Ovary (tissue), 9 donors: ENCODE measurements around the gene ALG2. TPM values are rescaled to one million over a fixed set of nuclear protein-coding genes. Genes with fewer than 3 reads are reported as not detected.

Source experiments
- DNase-seq, 5 donors: peaks; one replicate each; pipeline ENCODE4 v3.0.0-alpha.2; 2019 to 2020
- H3K27ac ChIP-seq, 2 donors: fragments of 200-600 bp; one replicate each; pipeline versions ENCODE4 v1.5.1 to v1.8.0; 2019 to 2022
- H3K27me3 ChIP-seq: fragments of 200-600 bp; one replicate; pipeline ENCODE4 v1.8.0; 2022
- H3K36me3 ChIP-seq: fragments of 200-600 bp; sonication (generic); one replicate; pipeline ENCODE4 v1.5.1; 2019
- H3K4me1 ChIP-seq: one replicate; pipeline ENCODE4 v1.8.1; 2013; ENCODE audit warnings: mild to moderate bottlenecking, moderate library complexity; ENCODE audit not compliant: insufficient read depth
- H3K4me3 ChIP-seq: fragments of 200-600 bp; sonication (generic); one replicate; pipeline ENCODE4 v1.5.1; 2017
- H3K9me3 ChIP-seq, 2 donors: fragments of 200-600 bp in 1 of 2; sonication (generic) in 1 of 2; one replicate each; pipeline versions ENCODE4 v1.5.1 to v1.8.1; 2013 to 2019; ENCODE audit warnings: mild to moderate bottlenecking in 1 of 2, moderate library complexity in 1 of 2
- CTCF ChIP-seq, 3 donors: fragments of 450-650 bp in 2 of 3; fragments of 200-600 bp in 1 of 3; IDR thresholded peaks; one replicate each; pipeline versions ENCODE4 v1.5.1 to v1.8.0; 2016 to 2022; ENCODE audit warnings: antibody characterized with exemption in 3 of 3, mild to moderate bottlenecking in 1 of 3
- EP300 ChIP-seq: sonication (generic); formaldehyde crosslinking; IDR thresholded peaks from one replicate; pipeline ENCODE4 v1.6.1; 2017; ENCODE audit warnings: antibody characterized with exemption
- POLR2A ChIP-seq: fragments of 450-650 bp; IDR thresholded peaks from one replicate; pipeline ENCODE4 v1.6.1; 2017; ENCODE audit warnings: antibody characterized with exemption, mild to moderate bottlenecking, moderate library complexity
- WGBS, 3 donors: extraction: QIAGEN DNeasy Blood & Tissue Kit in 1 of 3; methylation state at CpG; one replicate each; pipeline versions ENCODE4 v1.1.5 to v1.1.7; 2013 to 2017; 5-methylcytosine and 5-hydroxymethylcytosine counted together
- intact Hi-C, 4 donors: fragments of 100-400 bp; cut with DNase I; formaldehyde crosslinking; loops; one replicate each; pipeline versions ENCODE4 v1.11.0 to v1.15.1; 2022 to 2023
- polyA plus RNA-seq, 2 donors: library from polyadenylated mRNA; stranded (reverse); fragments of 200-250 nt in 1 of 2; fragments of 350-450 nt in 1 of 2; fragmentation: Illumina TruSeq in 1 of 2; extraction: RNeasy Lipid Tissue Mini Kit (QIAGEN cat#74804) in 1 of 2; gene quantifications; one replicate each; pipeline ENCODE4 v1.2.3, GENCODE V29; 2013 to 2014
- total RNA-seq, 7 donors: library from RNA; depleted of rRNA in 2 of 7; stranded (reverse); fragments of >200 nt in 2 of 7; fragmentation: NEBNext Ultra II Directional in 3 of 7; extraction: Animal tissue kit (Norgen Biotek cat#: 25700) in 3 of 7; gene quantifications; one replicate each; pipeline versions ENCODE4 v1.1.0 to v1.2.4, GENCODE V29; 2016 to 2023
- donor health status: DM: no; HTN: no; CAD: no; lungs with moderate emphysema.
- donor health status: DM: no; HTN: no; CAD: no.
- donor health status: Bipolar disorder and iron deficiency.
- donor health status: DM: yes; HTN: yes; CAD: no.
- donor health status: DM: no; HTN: no; CAD: no.
- donor health status: DM: yes; HTN: yes; CAD: no.

ALG2 gene
- total and polyA plus RNA-seq, 9 donors = 21.8 to 60.1 (median 37.3) TPM

DNA sequence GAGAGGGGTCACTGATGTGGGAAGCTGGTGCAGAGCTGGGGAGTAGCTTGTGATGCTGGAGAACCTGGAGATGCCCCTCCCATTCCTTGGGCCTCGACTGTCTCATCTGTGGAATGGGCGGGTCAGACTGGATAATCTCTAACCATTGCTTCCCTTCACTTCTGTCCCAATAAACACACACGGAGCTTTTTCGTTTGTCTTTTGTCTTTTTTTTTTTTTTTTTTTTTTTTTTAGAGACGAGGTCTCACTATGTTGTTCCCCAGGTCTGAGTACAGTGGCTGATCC, 36.5 kb downstream of the ALG2 start:
- WGBS, 3 donors = 65 to 78% (median 74%) methylated on average over 5 of the region's 5 CpGs
- no peaks in the 10 kb centered on the region for H3K27me3 ChIP-seq
- H3K4me3 ChIP-seq = no peak overlapping the region
- intact Hi-C loops = loop anchor here in 2 of 4 donors (5.0 to 10.0 kb wide), 2 partner anchors 1137 to 1410 kb away; no protein-coding TSS in a partner anchor
- H3K9me3 ChIP-seq = no peaks in the 10 kb centered on the region
- DNase-seq = no peak
- peaks cover 3% of the 10 kb centered on the region for H3K4me1 ChIP-seq
- H3K27ac ChIP-seq = no peak overlapping the region
- TF ChIP-seq POLR2A (no peak), CTCF (IDR thresholded peaks at IDR 0.05) (no peak), EP300 (no peak)
- H3K36me3 ChIP-seq = no peaks in the 10 kb centered on the region

DNA sequence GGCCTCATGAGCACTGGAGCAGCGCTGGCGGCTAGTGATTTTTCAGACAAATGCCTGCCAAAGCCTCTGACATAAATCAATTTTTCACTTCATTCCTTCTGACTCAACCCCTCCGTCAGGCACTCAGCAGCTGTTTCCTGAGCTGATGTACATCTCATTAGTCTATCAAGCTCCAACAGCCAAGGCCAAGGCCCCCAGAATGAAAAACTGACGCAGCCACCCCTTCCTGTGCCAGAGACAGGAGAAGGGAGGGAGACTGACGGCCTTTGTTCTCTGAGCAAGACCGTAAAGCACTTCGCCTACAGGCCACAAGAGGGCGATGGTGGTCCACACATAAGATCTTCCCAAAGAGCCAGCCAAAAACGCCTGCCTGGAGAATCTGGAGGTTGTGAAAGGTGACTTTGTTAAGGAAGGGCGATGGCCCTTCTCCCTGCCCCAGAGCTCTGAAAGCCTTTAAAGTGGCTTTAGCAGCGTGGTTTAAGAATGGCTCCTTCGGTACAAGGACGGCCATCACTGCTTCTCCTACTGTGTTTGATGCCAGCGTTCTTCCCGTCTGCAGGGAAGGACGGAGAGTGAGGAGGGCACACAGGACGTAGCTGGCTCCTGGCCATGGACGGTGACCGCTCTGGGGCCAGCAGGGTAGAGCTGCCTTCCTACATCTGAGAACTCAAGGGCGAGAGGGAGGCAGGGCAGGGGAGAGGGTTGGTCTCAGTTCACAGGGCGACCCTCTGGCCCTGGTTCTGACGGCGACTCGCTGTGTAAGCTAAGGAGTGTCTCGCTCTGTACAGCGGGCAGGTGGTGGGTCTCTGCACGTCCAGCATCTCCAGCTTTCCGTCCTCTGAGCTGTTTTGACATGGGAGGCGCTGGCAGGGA, 37.0 kb downstream of the ALG2 start:
- Histone ChIP-seq H3K27me3 (no peaks in the 10 kb centered on the region), H3K4me3 (peak overlapping the region; percentile 21), H3K4me1 (peaks cover 3% of the 10 kb centered on the region), H3K27ac (no peak overlapping the region), H3K9me3 (no peaks in the 10 kb centered on the region), H3K36me3 (no peaks in the 10 kb centered on the region)
- TF ChIP-seq CTCF (IDR thresholded peaks at IDR 0.05) = peak; percentile 81 to 91 (median 83)
- TF ChIP-seq POLR2A = no peak
- intact Hi-C loops = loop anchor here in 2 of 4 donors (5.0 to 10.0 kb wide), 2 partner anchors 1138 to 1410 kb away; no protein-coding TSS in a partner anchor
- DNase-seq = peak; percentile 76 to 89 (median 88)
- 7 to 14% (median 9%) methylated on average over 29 of the region's 29 CpGs for WGBS, 3 donors

- no peaks in the 10 kb centered on the region for H3K36me3 ChIP-seq
- no peaks in the 10 kb centered on the region for H3K27me3 ChIP-seq
- peaks cover 3% of the 10 kb centered on the region for H3K4me1 ChIP-seq
- TF ChIP-seq EP300 (no peak), CTCF (IDR thresholded peaks at IDR 0.05) (no peak), POLR2A (no peak)
- no peak overlapping the region for H3K4me3 ChIP-seq
- intact Hi-C loops = loop anchor here in 1 of 4 donors (10.0 kb wide), 1 partner anchor 1411 kb away; no protein-coding TSS in a partner anchor
- no peak overlapping the region for H3K27ac ChIP-seq
- no peaks in the 10 kb centered on the region for H3K9me3 ChIP-seq
- peak in 2 of 5 donors; percentile 21 to 24 for DNase-seq
- 55 to 60% (median 57%) methylated on average over 10 of the region's 10 CpGs for WGBS, 3 donors
These were observed 37.6 kb downstream of the ALG2 start for GRCh38 chr9:99184110-99184474.

- intact Hi-C loops = loop anchor here in 1 of 4 donors (10.0 kb wide), 1 partner anchor 1411 kb away; no protein-coding TSS in a partner anchor
- H3K4me3 ChIP-seq = no peak overlapping the region
- H3K27ac ChIP-seq = no peak overlapping the region
- no peaks in the 10 kb centered on the region for H3K36me3 ChIP-seq
- H3K9me3 ChIP-seq = no peaks in the 10 kb centered on the region
- no peak for DNase-seq
- peaks cover 3% of the 10 kb centered on the region for H3K4me1 ChIP-seq
- 81 to 85% (median 83%) methylated on average over 3 of the region's 3 CpGs for WGBS, 3 donors
- H3K27me3 ChIP-seq = no peaks in the 10 kb centered on the region
- no peak for TF ChIP-seq EP300
- TF ChIP-seq POLR2A = no peak
- no peak for TF ChIP-seq CTCF (IDR thresholded peaks at IDR 0.05)
These were observed 38.1 kb downstream of the ALG2 start for GRCh38 chr9:99183616-99184015.
